Measurements from ENCODE around the gene TMEM134.
"Not testable (repeated sequence)": the region's sequence is repeated elsewhere in the genome, so short reads cannot be mapped to it uniquely, and the experiment has no call there.

TMEM134 gene

GRCh38 chr11:67486481-67487195, 17.6 kb upstream of the TMEM134 start:
- DNase-seq (ENCODE audit: low read depth in 4 of 4, low spot score in 1 of 4), result peak in 1 of 4 experiments; percentile 49

- DNase-seq (ENCODE audit: low read depth in 4 of 4, low spot score in 1 of 4), result peak in 1 of 4 experiments; percentile 56
Observed at GRCh38 chr11:67485873-67486361, 16.9 kb upstream of the TMEM134 start.

GRCh38 chr11:67484847-67485311, 15.8 kb upstream of the TMEM134 start:
- peak in 2 of 4 experiments; percentile 60 to 71 for DNase-seq (ENCODE audit: low read depth in 4 of 4, low spot score in 1 of 4)

- peak in 2 of 4 experiments; percentile 20 to 29 for DNase-seq (ENCODE audit: low read depth in 4 of 4, low spot score in 1 of 4)
Observed at GRCh38 chr11:67483831-67484665, 15.0 kb upstream of the TMEM134 start.

- DNase-seq (ENCODE audit: low read depth in 4 of 4, low spot score in 1 of 4), result peak; percentile 86 to 97 (median 94)
Observed at GRCh38 chr11:67482827-67483798, 14.1 kb upstream of the TMEM134 start, which contains the start of gene AIP. TSS of gene AIP (plus strand) at chr11:67483026. CDS start at chr11:67483159, 133 bp downstream.

GRCh38 chr11:67482275-67482826, 13.3 kb upstream of the TMEM134 start:
- DNase-seq (ENCODE audit: low read depth in 4 of 4, low spot score in 1 of 4), result no peak

- not testable (repeated sequence) for DNase-seq (ENCODE audit: low read depth in 4 of 4, low spot score in 1 of 4)
Observed at GRCh38 chr11:67477344-67478050, 8.4 kb upstream of the TMEM134 start.

GRCh38 chr11:67476692-67477091, 7.6 kb upstream of the TMEM134 start:
- DNase-seq (ENCODE audit: low read depth in 4 of 4, low spot score in 1 of 4), result not testable (repeated sequence)

GRCh38 chr11:67472882-67473281, 3.8 kb upstream of the TMEM134 start:
- DNase-seq (ENCODE audit: low read depth in 4 of 4, low spot score in 1 of 4), result no peak

- DNase-seq (ENCODE audit: low read depth in 4 of 4, low spot score in 1 of 4), result no peak
Observed at GRCh38 chr11:67470337-67471002, 1.4 kb upstream of the TMEM134 start.

- no peak for DNase-seq (ENCODE audit: low read depth in 4 of 4, low spot score in 1 of 4)
Observed at GRCh38 chr11:67469508-67469811, 409 bp upstream of the TMEM134 start.

- no peak for DNase-seq (ENCODE audit: low read depth in 4 of 4, low spot score in 1 of 4)
Observed at GRCh38 chr11:67468456-67468758, 644 bp downstream of the TMEM134 start.

- DNase-seq (ENCODE audit: low read depth in 4 of 4, low spot score in 1 of 4), result no peak
Observed at GRCh38 chr11:67468056-67468455, 995 bp downstream of the TMEM134 start.

- no peak for DNase-seq (ENCODE audit: low read depth in 4 of 4, low spot score in 1 of 4)
Observed at GRCh38 chr11:67466962-67467771, 1.9 kb downstream of the TMEM134 start.

GRCh38 chr11:67466367-67466766, 2.7 kb downstream of the TMEM134 start:
- no peak for DNase-seq (ENCODE audit: low read depth in 4 of 4, low spot score in 1 of 4)

- DNase-seq (ENCODE audit: low read depth in 4 of 4, low spot score in 1 of 4), result not testable (repeated sequence)
Observed at GRCh38 chr11:67465530-67465929, 3.5 kb downstream of the TMEM134 start.

GRCh38 chr11:67465189-67465510, 3.9 kb downstream of the TMEM134 start:
- no peak for DNase-seq (ENCODE audit: low read depth in 4 of 4, low spot score in 1 of 4)

- DNase-seq (ENCODE audit: low read depth in 4 of 4, low spot score in 1 of 4), result peak; percentile 82 to 90 (median 86)
Observed at GRCh38 chr11:67464411-67465188, 4.5 kb downstream of the TMEM134 start.
